HepG2 (cell line): ENCODE measurements around the gene JPT1. TPM values are rescaled to one million over a fixed set of nuclear protein-coding genes. Genes with fewer than 3 reads are reported as not detected.

Source experiments
- ATAC-seq: fragments of 200-7000 bp; cut with Tn5 transposase; 3 replicates; pipeline ENCODE4 v1.9.1; 2020; ENCODE audit warnings: mild to moderate bottlenecking, moderate library complexity
- BruUV-seq: library from RNA; stranded (reverse); fragments of 400-500 nt; replicated peaks from 2 replicates; lab custom pipeline; 2021; lab: Mats Ljungman, UMichigan
- CTCF ChIA-PET: fragments of 300-600 bp; formaldehyde crosslinking; extraction: SDS; loops from one replicate; lab custom pipeline; 2021; ENCODE audit warnings: low total read pairs, inconsistent platforms, low intra/inter-chr PET ratio; lab: Yijun Ruan, JAX
- POLR2A ChIA-PET: fragments of 350-600 bp; sonication (Branson Sonifier 250); formaldehyde crosslinking; loops from one replicate; lab custom pipeline; 2020; ENCODE audit warnings: antibody characterized with exemption, inconsistent platforms; lab: Yijun Ruan, JAX
- DNase-seq: peaks from one replicate; pipeline ENCODE4 v3.0.0-alpha.2; 2015; ENCODE audit warnings: low spot score
- FAIRE-seq: peaks from 3 replicates; lab custom pipeline; 2011; peaks lifted over from hg19 to GRCh38; lab: Jason Lieb, UNC
- H2AFZ ChIP-seq: one replicate; pipeline ENCODE4 v1.6.1; 2011; ENCODE audit warnings: low read length, inconsistent platforms
- H3K27ac ChIP-seq: fragments of 300-600 bp; 3 replicates; pipeline ENCODE4 v1.8.0; 2011; ENCODE audit warnings: mixed run types, mild to moderate bottlenecking, mixed read lengths, low read length, inconsistent platforms; ENCODE audit not compliant: insufficient read depth; ENCODE audit errors: extremely low read length
- H3K27me3 ChIP-seq, 2 experiments: fragments of 200-600 bp in 1 of 2; 2 replicates in 1 of 2; 3 replicates in 1 of 2; pipeline versions ENCODE4 v1.6.0 to v1.8.0; 2011; ENCODE audit warnings: low read length in 2 of 2, mild to moderate bottlenecking in 2 of 2, moderate library complexity in 2 of 2, inconsistent platforms in 1 of 2; ENCODE audit not compliant: insufficient read depth in 2 of 2, control insufficient read depth in 1 of 2
- H3K36me3 ChIP-seq, 2 experiments: fragments of 200-600 bp in 1 of 2; replicated peaks in 1 of 2; 2 replicates in 1 of 2; 3 replicates in 1 of 2; pipeline versions ENCODE4 v1.5.1 to v1.8.0; 2011; ENCODE audit warnings: low read length in 2 of 2, inconsistent platforms in 1 of 2; ENCODE audit not compliant: insufficient read depth in 2 of 2, control insufficient read depth in 1 of 2
- H3K4me1 ChIP-seq: 2 replicates; pipeline ENCODE4 v1.5.1; 2012; ENCODE audit warnings: low read length, inconsistent platforms; ENCODE audit not compliant: insufficient read depth
- H3K4me2 ChIP-seq: 2 replicates; pipeline ENCODE4 v1.6.0; 2011; ENCODE audit warnings: low read depth, low read length, inconsistent platforms
- H3K4me3 ChIP-seq, 3 experiments: fragments of 200-600 bp in 1 of 3; sonication (generic), shearing (Covaris generic) in 1 of 3; replicated peaks in 1 of 3; 2 replicates each; pipeline ENCODE4 v1.5.1; 2011 to 2016; ENCODE audit warnings: low read length in 3 of 3, inconsistent platforms in 2 of 3, low read depth in 2 of 3, mild to moderate bottlenecking in 2 of 3, control low read depth in 1 of 3, mixed read lengths in 1 of 3; ENCODE audit not compliant: insufficient read depth in 1 of 3
- H3K79me2 ChIP-seq: one replicate; pipeline ENCODE4 v1.6.1; 2011; ENCODE audit warnings: low read length, inconsistent platforms; ENCODE audit not compliant: insufficient read depth
- H3K9ac ChIP-seq: 2 replicates; pipeline ENCODE4 v1.6.0; 2011; ENCODE audit warnings: mild to moderate bottlenecking, low read depth, low read length, inconsistent platforms; ENCODE audit not compliant: insufficient read depth
- H3K9me3 ChIP-seq: 2 replicates; pipeline ENCODE4 v1.5.1; 2012; ENCODE audit warnings: mild to moderate bottlenecking, low read length
- H4K20me1 ChIP-seq: 2 replicates; pipeline ENCODE4 v1.6.0; 2011; ENCODE audit warnings: inconsistent platforms, mild to moderate bottlenecking, low read length, moderate library complexity; ENCODE audit not compliant: insufficient read depth
- DBP ChIP-seq: sonication (generic); formaldehyde crosslinking; IDR thresholded peaks from 2 replicates; pipeline ENCODE4 v1.4.0; 2020; ENCODE audit warnings: missing genetic modification reagents; ENCODE audit errors: not compliant biosample characterization
- HOXA7 ChIP-seq: sonication (generic); formaldehyde crosslinking; IDR thresholded peaks from 2 replicates; pipeline ENCODE4 v1.8.1; 2022; ENCODE audit warnings: mild to moderate bottlenecking, missing genetic modification reagents, moderate library complexity
- IRX3 ChIP-seq: sonication (generic); formaldehyde crosslinking; IDR thresholded peaks from 2 replicates; pipeline ENCODE4 v1.8.1; 2023; ENCODE audit warnings: mild to moderate bottlenecking, low read depth, missing genetic modification reagents, borderline replicate concordance
- KDM5A ChIP-seq: fragments of 200-600 bp; sonication (generic); IDR thresholded peaks from 2 replicates; pipeline ENCODE4 v1.7.0; 2018; ENCODE audit warnings: antibody characterized with exemption, mild to moderate bottlenecking, low read length, borderline replicate concordance
- RARG ChIP-seq: sonication (generic); formaldehyde crosslinking; IDR thresholded peaks from 2 replicates; pipeline ENCODE4 v1.4.0; 2020; ENCODE audit warnings: low read depth, mild to moderate bottlenecking, missing genetic modification reagents
- RBM22 ChIP-seq: fragments of 200-400 bp; formaldehyde crosslinking; optimal IDR thresholded peaks from 2 replicates; pipeline ENCODE3; 2017; ENCODE audit warnings: mild to moderate bottlenecking, low read length, moderate library complexity
- SKI ChIP-seq: fragments of 450-650 bp; IDR thresholded peaks from one replicate; pipeline ENCODE4 v1.6.1; 2018; ENCODE audit warnings: mild to moderate bottlenecking; ENCODE audit not compliant: partially characterized antibody
- ZNF780A ChIP-seq: sonication (generic); formaldehyde crosslinking; IDR thresholded peaks from 2 replicates; pipeline ENCODE4 v1.8.0; 2022; ENCODE audit warnings: mild to moderate bottlenecking, missing genetic modification reagents, moderate library complexity
- ZSCAN25 ChIP-seq: sonication (generic); formaldehyde crosslinking; IDR thresholded peaks from 2 replicates; pipeline ENCODE4 v1.8.0; 2022; ENCODE audit warnings: mild to moderate bottlenecking, missing genetic modification reagents
- ZSCAN9 ChIP-seq: IDR thresholded peaks from 2 replicates; pipeline ENCODE4 v1.6.1; 2016; ENCODE audit warnings: borderline replicate concordance
- WGBS: methylation state at CpG from one replicate; pipeline ENCODE4 v1.1.6; 2017; ENCODE audit warnings: low lambda C conversion rate; 5-methylcytosine and 5-hydroxymethylcytosine counted together
- in situ Hi-C: cut with HindIII; loops from 2 replicates; pipeline ENCODE4 v1.10.0; 2017; ENCODE audit warnings: low pct_unique_long_range_greater_than_20kb; ENCODE audit not compliant: extremely low pct_ligation_motif_present
- intact Hi-C: fragments of 100-400 bp; cut with micrococcal nuclease; formaldehyde crosslinking; loops from one replicate; pipeline ENCODE4 v1.10.0; 2022; ENCODE audit not compliant: unreplicated experiment
- polyA plus RNA-seq, 8 experiments: library from polyadenylated mRNA; depleted of rRNA in 3 of 8; stranded (reverse) in 7 of 8; unstranded in 1 of 8; fragments of >200 nt; fragmentation: Illumina TruSeq in 4 of 8; extraction: Trizol in 4 of 8; gene quantifications; 2 replicates each; pipeline versions ENCODE4 v1.2.1 to v1.2.3, GENCODE V29; 2011 to 2016; ENCODE audit warnings: low read depth in 4 of 8, missing spikeins in 1 of 8, mixed read lengths in 1 of 8; ENCODE audit not compliant: insufficient read depth in 1 of 8
- total RNA-seq, 5 experiments: library from RNA; depleted of rRNA; stranded (reverse); fragments of >200 nt; fragmentation: Illumina TruSeq; extraction: Trizol; gene quantifications; 2 replicates each; pipeline ENCODE4 v1.2.3, GENCODE V29; 2016; ENCODE audit warnings: low read depth in 1 of 5

The JPT1 gene
- total and polyA plus RNA-seq, 2 of the 13 experiments (the other 11 are each of a cell fraction or from before 2014, with no cell fraction given) = 43.3 to 256 TPM

DNA sequence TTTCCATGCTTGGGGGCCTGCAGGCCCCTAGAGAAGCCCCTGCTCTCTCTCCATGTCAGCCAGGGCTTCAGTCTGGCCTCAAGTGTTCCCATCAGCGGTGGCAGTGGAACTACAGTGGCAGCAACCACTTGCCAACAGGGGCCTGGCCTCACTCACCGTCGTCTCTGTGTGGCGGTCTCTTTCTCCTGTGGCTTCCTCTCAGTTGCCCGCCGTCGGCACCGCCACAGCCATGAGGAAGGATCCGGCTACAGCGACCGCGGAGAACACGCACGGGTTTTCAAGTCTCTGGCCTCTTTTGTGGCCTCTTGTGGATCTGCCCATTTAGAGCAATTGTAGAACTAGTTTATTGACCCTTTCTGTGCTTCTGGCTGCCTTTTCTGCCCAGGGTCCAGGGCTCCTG, 36.0 kb downstream of the JPT1 start:
- no peak for DNase-seq
- no peak for ATAC-seq
- Histone ChIP-seq H3K27ac (no peak overlapping the region), H2AFZ (no peak overlapping the region), H3K4me1 (peaks cover 12% of the 10 kb centered on the region), H3K4me3 (no peak overlapping the region), H3K36me3 (peaks cover 0 to 3% of the 10 kb centered on the region in 2 experiments; a peak in 3 of 5 replicates), H3K9me3 (no peaks in the 10 kb centered on the region), H3K4me2 (no peak overlapping the region), H4K20me1 (no peaks in the 10 kb centered on the region), H3K9ac (no peak overlapping the region), H3K27me3 (no peaks in the 10 kb centered on the region), H3K79me2 (no peaks in the 10 kb centered on the region)
- no peak for FAIRE-seq
- in situ Hi-C loops (no loop called here), intact Hi-C loops (no loop called here)
- WGBS = 98% methylated on average over 14 of the region's 14 CpGs
- TF ChIP-seq RARG (no peak), ZNF780A (CRISPR knock-in tag) (no peak), ZSCAN9 (CRISPR knock-in tag) (no peak), RBM22 (no peak), KDM5A (no peak), DBP (no peak), ZSCAN25 (no peak), IRX3 (no peak), HOXA7 (no peak), SKI (no peak)
- CTCF ChIA-PET = no interaction called here
- POLR2A ChIA-PET = interaction anchor here (0.7 to 3.3 kb wide), 2 partner anchors 13 to 132 kb away, joined by 3 to 8 read pairs; partner anchors contain the start of gene NT5C
- BruUV-seq = no TSS peak
